Peyer's patch (tissue), 4 donors: ENCODE measurements around the gene FBL. TPM values are rescaled to one million over a fixed set of nuclear protein-coding genes. Genes with fewer than 3 reads are reported as not detected.
A peak's percentile ranks its signal among the peaks of the same experiment; 100 is the strongest.

Source experiments
- DNase-seq, 3 donors: peaks; one replicate each; pipeline ENCODE4 v3.0.0-alpha.2; 2017 to 2019
- H3K27ac ChIP-seq, 4 donors: fragments of 200-600 bp; sonication (generic); one replicate each; pipeline ENCODE4 v1.5.1; 2016 to 2019
- H3K27me3 ChIP-seq, 2 donors: fragments of 200-600 bp; sonication (generic); one replicate each; pipeline ENCODE4 v1.5.1; 2019
- H3K36me3 ChIP-seq, 3 donors: fragments of 200-600 bp; sonication (generic); one replicate each; pipeline ENCODE4 v1.5.1; 2016 to 2019
- H3K4me1 ChIP-seq, 4 donors: fragments of 200-600 bp; sonication (generic); one replicate each; pipeline ENCODE4 v1.5.1; 2016 to 2019
- H3K4me3 ChIP-seq, 4 donors: fragments of 200-600 bp; sonication (generic); 1 replicate in 3 of 4; 2 replicates in 1 of 4; pipeline ENCODE4 v1.5.1; 2016 to 2019; ENCODE audit warnings: mild to moderate bottlenecking in 1 of 4
- H3K9me3 ChIP-seq, 4 donors: fragments of 200-600 bp; sonication (generic); one replicate each; pipeline ENCODE4 v1.5.1; 2016 to 2019; ENCODE audit warnings: mild to moderate bottlenecking in 1 of 4
- POLR2A ChIP-seq, 2 donors: fragments of 450-650 bp; IDR thresholded peaks; one replicate each; pipeline ENCODE4 v1.5.1; 2017; ENCODE audit warnings: antibody characterized with exemption in 2 of 2, mild to moderate bottlenecking in 2 of 2, moderate library complexity in 2 of 2
- total RNA-seq, 4 donors: library from RNA; depleted of rRNA; stranded (reverse); fragments of >200 nt; gene quantifications; one replicate each; pipeline ENCODE4 v1.1.0, GENCODE V29; 2016
- TF ChIP-seq, protein P1 (sequence below), 6 experiments: fragments of 450-650 bp in 4 of 6; fragments of 200-600 bp in 2 of 6; sonication (generic) in 1 of 6; IDR thresholded peaks; one replicate each; pipeline ENCODE4 v1.5.1; 2017 to 2019; ENCODE audit warnings: antibody characterized with exemption in 6 of 6, mild to moderate bottlenecking in 3 of 6, moderate library complexity in 1 of 6

The FBL gene
- total RNA-seq, 4 donors from 2014 or later = 42.4 to 206 (median 103) TPM

DNA sequence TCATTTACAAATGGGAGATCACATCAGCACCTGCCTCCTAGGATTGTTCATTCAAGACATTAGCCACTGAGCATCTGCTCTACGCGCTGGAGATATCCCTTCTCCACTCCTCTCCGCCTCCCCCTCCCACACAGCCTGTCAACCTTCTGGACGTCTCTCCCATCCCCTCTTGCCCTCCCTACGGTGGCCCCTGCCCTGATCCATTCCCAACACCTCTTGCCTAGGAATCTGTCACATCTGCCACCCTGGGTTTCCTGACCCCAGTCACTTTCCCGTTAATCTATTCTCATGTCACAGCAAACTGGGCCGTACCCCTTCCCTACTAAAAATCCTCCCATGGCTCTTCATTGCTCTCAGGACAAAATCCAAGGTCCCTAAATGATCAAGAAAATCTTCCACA, 22.5 kb downstream of the FBL start:
- TF ChIP-seq, protein P1, sequence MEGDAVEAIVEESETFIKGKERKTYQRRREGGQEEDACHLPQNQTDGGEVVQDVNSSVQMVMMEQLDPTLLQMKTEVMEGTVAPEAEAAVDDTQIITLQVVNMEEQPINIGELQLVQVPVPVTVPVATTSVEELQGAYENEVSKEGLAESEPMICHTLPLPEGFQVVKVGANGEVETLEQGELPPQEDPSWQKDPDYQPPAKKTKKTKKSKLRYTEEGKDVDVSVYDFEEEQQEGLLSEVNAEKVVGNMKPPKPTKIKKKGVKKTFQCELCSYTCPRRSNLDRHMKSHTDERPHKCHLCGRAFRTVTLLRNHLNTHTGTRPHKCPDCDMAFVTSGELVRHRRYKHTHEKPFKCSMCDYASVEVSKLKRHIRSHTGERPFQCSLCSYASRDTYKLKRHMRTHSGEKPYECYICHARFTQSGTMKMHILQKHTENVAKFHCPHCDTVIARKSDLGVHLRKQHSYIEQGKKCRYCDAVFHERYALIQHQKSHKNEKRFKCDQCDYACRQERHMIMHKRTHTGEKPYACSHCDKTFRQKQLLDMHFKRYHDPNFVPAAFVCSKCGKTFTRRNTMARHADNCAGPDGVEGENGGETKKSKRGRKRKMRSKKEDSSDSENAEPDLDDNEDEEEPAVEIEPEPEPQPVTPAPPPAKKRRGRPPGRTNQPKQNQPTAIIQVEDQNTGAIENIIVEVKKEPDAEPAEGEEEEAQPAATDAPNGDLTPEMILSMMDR (IDR thresholded peaks at IDR 0.05) = no peak
- no peaks in the 10 kb centered on the region for H3K9me3 ChIP-seq
- no peak for DNase-seq
- H3K36me3 ChIP-seq = peaks cover 0 to 36% (median 0%) of the 10 kb centered on the region in 3 donors
- H3K4me3 ChIP-seq = peak overlapping the region; percentile 38 to 76 (median 70)
- peak overlapping the region in 3 of 4 donors; percentile 57 to 74 (median 65) for H3K27ac ChIP-seq
- H3K4me1 ChIP-seq = peaks cover 0 to 16% (median 4%) of the 10 kb centered on the region in 4 donors
- H3K27me3 ChIP-seq = no peaks in the 10 kb centered on the region

DNA sequence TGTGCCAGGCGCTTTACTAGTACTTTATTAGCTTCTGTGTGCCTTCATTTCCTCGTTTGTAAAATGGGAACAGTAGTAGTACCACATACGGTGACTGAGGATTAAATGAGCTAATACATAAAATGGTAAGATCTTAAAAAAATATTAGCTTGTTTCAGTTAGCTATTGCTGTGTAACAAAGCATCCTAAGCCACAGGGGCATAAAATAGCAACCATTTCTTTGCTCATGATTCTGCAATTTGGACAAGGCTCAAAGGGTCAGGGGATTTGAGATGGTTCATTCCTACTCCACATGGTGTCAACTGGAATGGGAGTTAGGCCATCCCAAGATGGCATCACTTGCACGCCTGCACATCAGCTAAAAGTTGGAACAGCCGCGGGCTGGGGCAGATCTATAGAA, 25.5 kb downstream of the FBL start:
- peaks cover 0 to 6% (median 0%) of the 10 kb centered on the region in 3 donors for H3K36me3 ChIP-seq
- no peak for TF ChIP-seq POLR2A (IDR thresholded peaks at IDR 0.05)
- TF ChIP-seq, protein P1 (IDR thresholded peaks at IDR 0.05) = no peak
- H3K4me1 ChIP-seq = peaks cover 0 to 16% (median 4%) of the 10 kb centered on the region in 4 donors
- H3K27ac ChIP-seq = no peak overlapping the region
- H3K4me3 ChIP-seq = no peak overlapping the region
- no peak for DNase-seq
- H3K9me3 ChIP-seq = no peaks in the 10 kb centered on the region
- no peaks in the 10 kb centered on the region for H3K27me3 ChIP-seq

DNA sequence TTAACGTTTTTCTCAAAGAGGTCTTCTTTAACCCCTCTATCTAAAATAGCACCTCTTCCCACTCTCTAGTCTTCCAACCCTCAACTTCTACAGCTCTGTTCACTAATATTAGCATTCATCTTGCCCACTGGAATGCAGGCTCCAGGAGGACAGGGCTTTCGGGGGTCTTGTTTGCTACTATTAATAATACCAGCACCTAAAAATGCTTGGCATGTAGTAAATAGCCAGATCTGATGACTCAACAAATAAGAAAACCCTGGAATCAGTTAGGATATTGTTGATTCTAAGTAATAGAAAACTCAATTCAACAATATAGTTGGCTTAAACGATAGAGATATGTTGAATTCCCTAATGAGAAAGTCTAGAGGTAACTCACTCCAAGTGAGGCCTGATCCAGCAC, 26.4 kb downstream of the FBL start:
- DNase-seq = no peak
- no peak for TF ChIP-seq POLR2A (IDR thresholded peaks at IDR 0.05)
- TF ChIP-seq, protein P1 (IDR thresholded peaks at IDR 0.05) = no peak
- Histone ChIP-seq H3K4me3 (no peak overlapping the region), H3K27ac (no peak overlapping the region), H3K9me3 (no peaks in the 10 kb centered on the region), H3K4me1 (peaks cover 0 to 10% (median 4%) of the 10 kb centered on the region in 4 donors), H3K27me3 (no peaks in the 10 kb centered on the region), H3K36me3 (no peaks in the 10 kb centered on the region)

DNA sequence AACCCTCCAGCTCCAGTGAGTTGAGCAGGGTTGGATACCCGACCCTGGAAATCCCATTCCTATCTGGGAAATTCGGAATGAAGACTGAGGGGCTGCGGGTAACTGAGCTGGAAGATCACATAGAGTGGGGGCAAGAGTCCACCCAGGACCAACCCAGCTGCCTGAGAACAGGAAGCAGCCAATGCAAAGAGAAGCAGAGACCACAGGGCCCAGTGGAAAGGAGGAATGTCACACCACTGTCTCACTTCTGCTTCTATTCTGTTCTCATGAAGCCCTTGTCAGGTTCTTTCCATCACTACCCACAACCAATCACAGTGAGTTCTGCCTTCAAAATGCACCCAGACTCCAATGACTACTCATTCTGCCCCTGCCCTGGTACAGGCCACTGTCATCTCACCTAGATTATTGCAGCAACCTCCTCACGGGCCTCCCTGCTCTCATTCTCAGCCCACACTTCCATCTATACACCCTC, 27.5 kb downstream of the FBL start:
- no peak overlapping the region for H3K27ac ChIP-seq
- TF ChIP-seq, protein P1 (IDR thresholded peaks at IDR 0.05) = no peak
- TF ChIP-seq POLR2A (IDR thresholded peaks at IDR 0.05) = no peak

DNA sequence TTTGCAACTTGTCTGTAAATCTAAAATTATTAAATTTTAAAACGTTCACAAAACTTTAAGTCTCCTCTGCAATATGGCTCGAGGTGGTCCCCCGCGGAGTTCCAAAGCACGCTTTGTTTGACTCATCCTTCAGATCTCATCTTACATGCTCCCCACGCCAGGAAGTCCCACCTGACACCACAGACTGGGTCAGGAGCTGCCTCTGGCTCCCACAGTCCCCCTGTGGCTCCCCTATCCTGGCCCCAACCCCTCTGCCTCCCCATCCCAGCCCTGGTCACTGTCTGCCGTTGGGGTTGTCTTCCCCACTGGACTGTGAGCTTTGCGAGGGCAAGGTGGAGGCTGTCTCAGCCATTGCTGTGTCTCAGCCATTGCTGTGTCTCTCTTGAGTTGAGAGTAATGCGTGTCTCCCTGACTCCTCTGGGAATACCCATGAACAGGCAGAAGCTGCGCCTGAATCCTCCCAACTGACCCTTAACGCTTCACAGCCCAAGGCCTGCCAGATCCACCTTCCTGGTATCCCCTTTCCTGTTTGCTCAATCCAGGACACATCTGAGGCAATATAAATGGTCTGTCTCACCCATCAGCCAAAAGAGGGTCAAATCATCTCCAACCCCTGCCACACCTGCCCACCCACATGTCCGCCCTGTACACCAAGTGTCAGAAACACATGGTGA, 28.2 kb downstream of the FBL start:
- DNase-seq = no peak
- no peak overlapping the region for H3K4me3 ChIP-seq
- H3K36me3 ChIP-seq = no peaks in the 10 kb centered on the region
- TF ChIP-seq POLR2A (IDR thresholded peaks at IDR 0.05) = no peak
- TF ChIP-seq, protein P1 (IDR thresholded peaks at IDR 0.05) = no peak
- no peaks in the 10 kb centered on the region for H3K4me1 ChIP-seq
- H3K27me3 ChIP-seq = no peaks in the 10 kb centered on the region
- H3K27ac ChIP-seq = no peak overlapping the region
- no peaks in the 10 kb centered on the region for H3K9me3 ChIP-seq

More for the DNA sequence above, 27.5 kb downstream of the FBL start:
- H3K4me1 ChIP-seq = peaks cover 0 to 4% (median under 1%) of the 10 kb centered on the region in 4 donors
- no peaks in the 10 kb centered on the region for H3K27me3 ChIP-seq
- H3K36me3 ChIP-seq = no peaks in the 10 kb centered on the region
- DNase-seq = no peak
- no peaks in the 10 kb centered on the region for H3K9me3 ChIP-seq
- no peak overlapping the region for H3K4me3 ChIP-seq
